ENCODE measurements around the gene DDX56.

DDX56 gene

GRCh38 chr7:44573464-44574286 lies at the start of gene DDX56:
DDX56 (minus strand) TSS chr7:44573908; CDS start chr7:44573895, 13 bp downstream.
- Histone ChIP-seq H3K4me3 (ENCODE audit: low read depth in 1 of 2, low read length in 2 of 2) (peak within 1 kb of the TSS; percentile 95 to 99), H3K4me1 (ENCODE audit: control insufficient read depth in 1 of 2, insufficient read depth in 2 of 2, low read length in 2 of 2) (peaks cover 24 to 31% of the 10 kb centered on the region in 2 donors), H3K36me3 (ENCODE audit: control insufficient read depth in 1 of 2, insufficient read depth in 2 of 2, low read length in 2 of 2) (peaks cover 38 to 60% of the 10 kb centered on the region in 2 donors), H3K27ac (ENCODE audit: low read depth, low read length) (peak within 1 kb of the TSS; percentile 80), H3K9ac (ENCODE audit: low read depth in 1 of 2, low read length in 2 of 2) (peak within 1 kb of the TSS; percentile 89 to 92), H3K9me3 (ENCODE audit: control insufficient read depth in 1 of 2, low read length in 2 of 2) (no peaks in the 10 kb centered on the region), H3K27me3 (ENCODE audit: control insufficient read depth in 1 of 2, insufficient read depth in 2 of 2, low read length in 2 of 2) (no peaks in the 10 kb centered on the region)

GRCh38 chr7:44622342-44623151 lies 48.8 kb upstream of the DDX56 start:
- H3K27ac ChIP-seq (ENCODE audit: low read depth, low read length): peak overlapping the region; percentile 76
- H3K36me3 ChIP-seq (ENCODE audit: control insufficient read depth in 1 of 2, insufficient read depth in 2 of 2, low read length in 2 of 2): peaks cover 23 to 29% of the 10 kb centered on the region in 2 donors
- peak overlapping the region; percentile 8 to 60 for H3K9ac ChIP-seq (ENCODE audit: low read depth in 1 of 2, low read length in 2 of 2)
- H3K4me3 ChIP-seq (ENCODE audit: low read depth in 1 of 2, low read length in 2 of 2): peak overlapping the region in 1 of 2 donors; percentile 57
- H3K27me3 ChIP-seq (ENCODE audit: control insufficient read depth in 1 of 2, insufficient read depth in 2 of 2, low read length in 2 of 2): no peaks in the 10 kb centered on the region
- H3K4me1 ChIP-seq (ENCODE audit: control insufficient read depth in 1 of 2, insufficient read depth in 2 of 2, low read length in 2 of 2): peaks cover 52 to 58% of the 10 kb centered on the region in 2 donors
- no peaks in the 10 kb centered on the region for H3K9me3 ChIP-seq (ENCODE audit: control insufficient read depth in 1 of 2, low read length in 2 of 2)

- Histone ChIP-seq H3K27ac (ENCODE audit: low read depth, low read length) (no peak overlapping the region), H3K4me1 (ENCODE audit: control insufficient read depth in 1 of 2, insufficient read depth in 2 of 2, low read length in 2 of 2) (peaks cover 58 to 64% of the 10 kb centered on the region in 2 donors), H3K36me3 (ENCODE audit: control insufficient read depth in 1 of 2, insufficient read depth in 2 of 2, low read length in 2 of 2) (peaks cover 22 to 28% of the 10 kb centered on the region in 2 donors), H3K9me3 (ENCODE audit: control insufficient read depth in 1 of 2, low read length in 2 of 2) (no peaks in the 10 kb centered on the region), H3K4me3 (ENCODE audit: low read depth in 1 of 2, low read length in 2 of 2) (no peak overlapping the region), H3K9ac (ENCODE audit: low read depth in 1 of 2, low read length in 2 of 2) (no peak overlapping the region), H3K27me3 (ENCODE audit: control insufficient read depth in 1 of 2, insufficient read depth in 2 of 2, low read length in 2 of 2) (no peaks in the 10 kb centered on the region)
These were observed 48.0 kb upstream of the DDX56 start for GRCh38 chr7:44621750-44622103.

GRCh38 chr7:44621034-44621749 lies 47.5 kb upstream of the DDX56 start:
- no peaks in the 10 kb centered on the region for H3K9me3 ChIP-seq (ENCODE audit: control insufficient read depth in 1 of 2, low read length in 2 of 2)
- H3K4me1 ChIP-seq (ENCODE audit: control insufficient read depth in 1 of 2, insufficient read depth in 2 of 2, low read length in 2 of 2): peaks cover 60 to 67% of the 10 kb centered on the region in 2 donors
- H3K27me3 ChIP-seq (ENCODE audit: control insufficient read depth in 1 of 2, insufficient read depth in 2 of 2, low read length in 2 of 2): no peaks in the 10 kb centered on the region
- H3K27ac ChIP-seq (ENCODE audit: low read depth, low read length): peak overlapping the region; percentile 22
- no peak overlapping the region for H3K4me3 ChIP-seq (ENCODE audit: low read depth in 1 of 2, low read length in 2 of 2)
- H3K9ac ChIP-seq (ENCODE audit: low read depth in 1 of 2, low read length in 2 of 2): no peak overlapping the region
- H3K36me3 ChIP-seq (ENCODE audit: control insufficient read depth in 1 of 2, insufficient read depth in 2 of 2, low read length in 2 of 2): peaks cover 16 to 24% of the 10 kb centered on the region in 2 donors

- H3K27ac ChIP-seq (ENCODE audit: low read depth, low read length): no peak overlapping the region
- no peak overlapping the region for H3K4me3 ChIP-seq (ENCODE audit: low read depth in 1 of 2, low read length in 2 of 2)
- H3K27me3 ChIP-seq (ENCODE audit: control insufficient read depth in 1 of 2, insufficient read depth in 2 of 2, low read length in 2 of 2): no peaks in the 10 kb centered on the region
- no peak overlapping the region for H3K9ac ChIP-seq (ENCODE audit: low read depth in 1 of 2, low read length in 2 of 2)
- H3K9me3 ChIP-seq (ENCODE audit: control insufficient read depth in 1 of 2, low read length in 2 of 2): no peaks in the 10 kb centered on the region
- H3K36me3 ChIP-seq (ENCODE audit: control insufficient read depth in 1 of 2, insufficient read depth in 2 of 2, low read length in 2 of 2): peaks cover 4 to 6% of the 10 kb centered on the region in 2 donors
- peaks cover 68 to 73% of the 10 kb centered on the region in 2 donors for H3K4me1 ChIP-seq (ENCODE audit: control insufficient read depth in 1 of 2, insufficient read depth in 2 of 2, low read length in 2 of 2)
These were observed 45.0 kb upstream of the DDX56 start for GRCh38 chr7:44618753-44619152.

GRCh38 chr7:44618045-44618444 lies 44.3 kb upstream of the DDX56 start:
- H3K27me3 ChIP-seq (ENCODE audit: control insufficient read depth in 1 of 2, insufficient read depth in 2 of 2, low read length in 2 of 2): no peaks in the 10 kb centered on the region
- no peaks in the 10 kb centered on the region for H3K9me3 ChIP-seq (ENCODE audit: control insufficient read depth in 1 of 2, low read length in 2 of 2)
- peaks cover 4 to 6% of the 10 kb centered on the region in 2 donors for H3K36me3 ChIP-seq (ENCODE audit: control insufficient read depth in 1 of 2, insufficient read depth in 2 of 2, low read length in 2 of 2)
- H3K4me3 ChIP-seq (ENCODE audit: low read depth in 1 of 2, low read length in 2 of 2): no peak overlapping the region
- no peak overlapping the region for H3K9ac ChIP-seq (ENCODE audit: low read depth in 1 of 2, low read length in 2 of 2)
- peaks cover 62 to 66% of the 10 kb centered on the region in 2 donors for H3K4me1 ChIP-seq (ENCODE audit: control insufficient read depth in 1 of 2, insufficient read depth in 2 of 2, low read length in 2 of 2)
- no peak overlapping the region for H3K27ac ChIP-seq (ENCODE audit: low read depth, low read length)

GRCh38 chr7:44617225-44617890 lies 43.6 kb upstream of the DDX56 start:
- Histone ChIP-seq H3K27me3 (ENCODE audit: control insufficient read depth in 1 of 2, insufficient read depth in 2 of 2, low read length in 2 of 2) (no peaks in the 10 kb centered on the region), H3K36me3 (ENCODE audit: control insufficient read depth in 1 of 2, insufficient read depth in 2 of 2, low read length in 2 of 2) (peaks cover 4 to 6% of the 10 kb centered on the region in 2 donors), H3K4me3 (ENCODE audit: low read depth in 1 of 2, low read length in 2 of 2) (no peak overlapping the region), H3K9me3 (ENCODE audit: control insufficient read depth in 1 of 2, low read length in 2 of 2) (no peaks in the 10 kb centered on the region), H3K9ac (ENCODE audit: low read depth in 1 of 2, low read length in 2 of 2) (no peak overlapping the region), H3K4me1 (ENCODE audit: control insufficient read depth in 1 of 2, insufficient read depth in 2 of 2, low read length in 2 of 2) (peaks cover 56 to 59% of the 10 kb centered on the region in 2 donors), H3K27ac (ENCODE audit: low read depth, low read length) (no peak overlapping the region)

- Histone ChIP-seq H3K36me3 (ENCODE audit: control insufficient read depth in 1 of 2, insufficient read depth in 2 of 2, low read length in 2 of 2) (peaks cover 4 to 6% of the 10 kb centered on the region in 2 donors), H3K27ac (ENCODE audit: low read depth, low read length) (no peak overlapping the region), H3K27me3 (ENCODE audit: control insufficient read depth in 1 of 2, insufficient read depth in 2 of 2, low read length in 2 of 2) (no peaks in the 10 kb centered on the region), H3K9me3 (ENCODE audit: control insufficient read depth in 1 of 2, low read length in 2 of 2) (no peaks in the 10 kb centered on the region), H3K4me1 (ENCODE audit: control insufficient read depth in 1 of 2, insufficient read depth in 2 of 2, low read length in 2 of 2) (peaks cover 48 to 52% of the 10 kb centered on the region in 2 donors), H3K9ac (ENCODE audit: low read depth in 1 of 2, low read length in 2 of 2) (no peak overlapping the region), H3K4me3 (ENCODE audit: low read depth in 1 of 2, low read length in 2 of 2) (no peak overlapping the region)
These were observed 42.8 kb upstream of the DDX56 start for GRCh38 chr7:44616545-44616944.

- Histone ChIP-seq H3K4me1 (ENCODE audit: control insufficient read depth in 1 of 2, insufficient read depth in 2 of 2, low read length in 2 of 2) (peaks cover 43 to 44% of the 10 kb centered on the region in 2 donors), H3K9me3 (ENCODE audit: control insufficient read depth in 1 of 2, low read length in 2 of 2) (no peaks in the 10 kb centered on the region), H3K27ac (ENCODE audit: low read depth, low read length) (peak overlapping the region; percentile 61), H3K4me3 (ENCODE audit: low read depth in 1 of 2, low read length in 2 of 2) (no peak overlapping the region), H3K27me3 (ENCODE audit: control insufficient read depth in 1 of 2, insufficient read depth in 2 of 2, low read length in 2 of 2) (no peaks in the 10 kb centered on the region), H3K9ac (ENCODE audit: low read depth in 1 of 2, low read length in 2 of 2) (peak overlapping the region in 1 of 2 donors; percentile 41), H3K36me3 (ENCODE audit: control insufficient read depth in 1 of 2, insufficient read depth in 2 of 2, low read length in 2 of 2) (peaks cover 4 to 6% of the 10 kb centered on the region in 2 donors)
These were observed 42.1 kb upstream of the DDX56 start for GRCh38 chr7:44615793-44616192.

Data from duodenal mucosa (tissue), 2 donors.